HS-5 (cell line): ENCODE measurements around the gene TTLL5.
"Not testable (repeated sequence)": the region's sequence is repeated elsewhere in the genome, so short reads cannot be mapped to it uniquely, and the experiment has no call there.

ENCODE experiments used
- DNase-seq: peaks from one replicate; pipeline ENCODE4 v3.0.0-alpha.2; 2012; ENCODE audit warnings: low read depth

Gene TTLL5

DNA sequence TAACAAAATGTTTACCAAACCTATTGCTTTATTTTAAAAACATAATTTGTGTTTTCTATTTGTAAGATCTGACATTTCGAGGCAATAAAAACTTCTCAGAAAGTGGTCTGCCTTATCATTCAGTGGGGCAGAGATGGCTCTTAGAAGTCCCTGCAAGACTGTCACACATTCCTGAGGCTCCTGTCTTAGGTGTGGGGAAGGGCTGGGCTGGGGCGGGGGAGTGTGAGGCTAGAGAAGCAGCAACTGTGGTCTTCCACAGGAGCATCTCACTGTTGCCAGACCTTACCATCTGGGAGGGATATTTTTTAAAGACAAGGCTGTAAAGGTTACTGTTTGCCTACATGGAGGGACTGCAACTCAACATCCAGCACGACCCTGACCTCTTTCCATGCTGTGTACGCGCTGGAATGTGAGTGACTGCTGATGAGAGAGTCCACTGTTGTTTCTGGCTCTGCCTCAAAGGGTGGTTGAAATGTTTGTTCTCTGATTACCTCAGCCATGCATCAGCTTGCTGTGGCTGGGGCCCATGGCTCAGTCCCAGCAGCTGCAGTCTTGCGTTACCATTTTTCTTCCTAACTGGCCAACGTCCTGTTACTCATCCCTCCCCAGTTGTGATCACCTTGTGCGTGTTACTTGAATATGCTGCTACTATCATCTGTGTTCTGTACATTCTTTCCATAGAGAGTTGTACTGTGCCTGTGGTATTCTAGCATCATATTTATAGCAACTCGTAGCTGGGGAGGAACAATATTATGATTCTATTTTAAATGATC, 12.8 kb upstream of the TTLL5 start:
- DNase-seq: peak; percentile 91

GRCh38 chr14:75649337-75649736, 11.7 kb upstream of the TTLL5 start:
- no peak for DNase-seq

DNA sequence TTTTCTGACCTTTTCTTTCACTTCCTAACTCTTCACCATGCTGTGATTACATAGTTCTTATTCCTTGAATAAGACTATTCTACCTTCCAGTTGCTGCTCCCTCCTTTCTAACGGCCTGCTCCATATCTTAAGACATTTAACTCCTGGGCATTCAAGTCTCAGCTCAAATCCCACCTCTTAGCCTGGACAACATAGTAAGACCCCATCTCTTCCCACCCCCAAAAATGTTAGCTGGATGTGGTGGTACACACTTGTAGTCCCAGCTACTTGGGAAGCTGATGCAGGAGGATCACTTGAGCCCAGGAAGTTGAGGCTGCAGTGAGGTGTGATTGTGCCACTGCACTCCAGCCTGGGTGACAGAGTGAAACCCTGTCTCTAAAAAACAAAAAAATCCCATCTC, 11.3 kb upstream of the TTLL5 start:
- no peak for DNase-seq

DNA sequence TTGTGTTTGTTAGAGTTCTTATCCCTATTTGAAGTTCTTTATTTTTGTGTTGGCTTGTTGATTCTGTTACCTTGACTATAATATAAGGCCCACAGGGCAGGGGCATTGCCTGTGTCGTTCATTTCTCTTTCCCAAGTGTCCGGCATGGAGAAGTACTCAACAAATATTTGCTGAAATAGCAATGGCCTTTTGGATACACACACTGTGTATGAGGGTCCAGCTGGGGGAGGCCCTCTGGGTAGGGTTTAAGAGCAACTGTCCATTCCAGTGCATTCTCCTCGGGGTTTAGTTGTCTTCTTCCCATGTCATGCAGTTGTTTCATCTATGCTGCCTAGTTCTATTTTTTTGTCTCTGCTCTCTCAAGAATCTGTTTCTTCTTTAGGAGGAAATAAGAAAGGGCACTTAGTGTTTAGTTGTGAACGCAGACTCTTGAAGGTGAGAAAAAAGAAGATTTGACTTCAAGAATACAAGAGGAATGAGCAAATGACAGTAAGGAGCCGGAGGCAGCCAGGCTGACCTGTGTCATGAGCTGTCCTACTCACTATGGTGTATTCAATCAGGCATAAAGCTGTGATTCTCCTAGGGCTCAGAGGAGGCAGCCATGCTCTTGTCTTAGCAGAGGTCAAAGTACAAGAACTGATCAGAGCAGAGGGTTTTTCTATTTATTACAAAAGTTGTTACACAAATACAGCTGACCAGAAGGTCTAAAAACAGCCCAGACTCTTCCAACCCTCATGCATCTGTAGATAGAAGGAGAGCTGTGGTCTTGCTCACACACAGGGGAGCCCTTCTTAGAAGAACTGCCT, 10.6 kb upstream of the TTLL5 start:
- DNase-seq: no peak

GRCh38 chr14:75653563-75653962, 7.5 kb upstream of the TTLL5 start:
- DNase-seq: no peak

- DNase-seq: no peak
These were observed 6.8 kb upstream of the TTLL5 start for GRCh38 chr14:75654127-75654732.

GRCh38 chr14:75655235-75655634, 5.8 kb upstream of the TTLL5 start:
- no peak for DNase-seq

DNA sequence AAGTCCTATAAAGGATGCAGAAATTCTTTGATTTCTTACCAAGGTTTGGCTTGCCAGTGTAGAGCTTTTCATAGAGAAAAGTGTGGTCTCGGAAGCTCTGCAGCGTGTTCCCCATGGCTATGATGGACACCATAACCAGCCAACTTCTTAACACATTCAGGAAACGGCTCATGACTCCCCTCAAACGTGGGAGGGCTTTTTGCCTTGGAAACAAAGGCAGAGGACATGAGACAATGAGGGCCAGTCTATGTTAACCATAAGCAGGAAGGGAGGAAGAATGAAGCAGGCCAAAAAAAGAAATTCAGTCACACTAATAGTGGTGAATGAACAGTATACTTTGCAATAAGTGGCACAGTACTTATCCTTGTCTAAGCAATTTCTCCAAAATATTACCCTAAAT, 3.7 kb upstream of the TTLL5 start:
- no peak for DNase-seq

DNA sequence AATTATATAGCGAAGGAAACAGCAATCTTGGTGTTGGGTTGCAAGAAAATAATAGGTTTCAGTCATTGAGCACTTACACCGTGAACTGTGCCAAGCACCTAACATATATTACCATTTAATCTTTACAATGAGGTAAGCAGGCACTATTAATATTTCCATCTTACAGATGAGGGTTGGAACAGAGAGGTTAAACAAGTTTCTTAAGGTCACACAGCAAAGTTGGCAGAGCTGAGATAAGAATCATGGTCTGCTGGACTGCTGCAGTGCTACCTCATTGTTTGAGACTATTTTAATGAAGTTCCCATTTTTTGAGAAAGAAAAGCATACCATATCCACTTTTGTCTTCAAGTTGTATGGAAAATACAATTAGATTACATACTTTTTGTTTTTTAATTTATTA, 2.1 kb upstream of the TTLL5 start:
- no peak for DNase-seq

GRCh38 chr14:75660238-75660629, 812 bp upstream of the TTLL5 start:
- DNase-seq: no peak

DNA sequence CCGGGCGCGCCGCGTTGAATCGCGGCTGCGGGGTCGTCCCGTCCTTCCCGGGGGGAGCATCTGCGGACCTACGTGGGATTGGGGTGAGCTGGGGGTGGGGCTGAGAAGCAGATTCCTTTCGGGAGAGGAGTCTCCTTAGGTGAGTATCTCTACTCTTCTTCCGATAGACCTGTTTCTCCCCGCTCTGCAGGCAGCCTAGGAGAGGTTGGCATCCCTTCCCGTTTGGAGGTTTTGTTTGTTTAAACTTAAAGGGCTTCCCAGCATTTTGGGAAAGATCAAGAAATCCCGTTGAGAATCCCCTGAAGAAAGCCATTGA, 411 bp downstream of the TTLL5 start:
- peak; percentile 24 for DNase-seq

- peak; percentile 25 for DNase-seq
These were observed 1.9 kb downstream of the TTLL5 start for GRCh38 chr14:75662966-75663365.

DNA sequence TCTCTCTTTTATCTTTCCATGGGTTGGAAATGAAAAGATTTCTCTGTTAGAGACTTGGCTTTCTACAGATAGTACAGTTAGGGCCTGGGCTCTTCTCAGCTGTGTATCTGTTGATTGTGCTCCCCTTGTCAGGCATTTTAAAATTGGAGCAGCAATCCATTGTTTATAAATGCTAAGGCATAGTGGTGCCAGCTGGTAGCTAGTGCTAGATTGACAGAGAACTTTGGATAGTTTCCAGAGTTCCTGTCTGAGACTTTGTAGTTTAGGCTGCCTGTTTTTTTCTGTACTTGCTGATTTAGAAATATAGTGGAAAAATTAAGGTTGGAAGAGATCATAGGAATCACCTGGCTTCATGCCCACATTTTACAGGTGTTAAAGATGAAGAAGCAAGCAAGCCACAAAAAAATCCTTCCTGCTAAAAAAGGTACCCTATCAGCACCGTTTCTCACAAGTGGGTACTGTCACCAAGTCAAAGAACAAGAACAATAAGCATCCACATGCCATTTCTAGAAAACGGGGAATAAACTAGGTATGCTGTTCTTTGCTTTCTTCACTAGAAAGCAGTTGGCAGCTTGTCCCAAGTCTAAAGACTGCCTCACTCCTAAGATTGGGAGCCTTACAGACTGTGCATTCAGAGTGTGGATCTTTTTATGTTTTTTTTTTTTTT, 6.2 kb downstream of the TTLL5 start:
- no peak for DNase-seq

DNA sequence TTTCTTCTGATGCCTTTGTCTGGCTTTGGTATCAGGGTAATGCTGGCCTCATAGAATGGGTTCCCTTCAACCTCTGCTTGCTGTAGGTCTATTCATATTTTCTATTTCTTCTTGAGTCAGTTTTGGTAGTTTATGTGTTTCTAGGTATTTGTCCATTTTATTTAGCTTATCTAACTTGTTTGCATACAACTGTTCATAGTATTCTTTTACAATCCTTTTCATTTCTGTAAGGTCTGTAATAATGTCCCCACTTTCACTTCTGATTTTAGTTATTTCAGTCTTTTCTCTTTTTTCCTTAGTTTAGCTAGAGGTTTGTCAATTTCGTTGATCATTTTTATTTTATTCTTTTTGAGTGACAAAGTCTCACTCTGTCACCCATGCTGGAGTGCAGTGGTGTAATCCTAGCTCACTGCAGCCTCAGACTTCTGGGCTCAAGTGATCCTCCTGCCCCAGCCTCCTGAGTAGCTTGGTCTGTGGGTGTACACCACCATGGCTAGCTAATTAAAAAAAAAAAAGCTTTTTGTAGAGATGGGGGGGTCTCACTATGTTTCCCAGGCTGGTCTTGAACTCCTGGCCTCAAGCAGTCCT, 11.7 kb downstream of the TTLL5 start:
- no peak for DNase-seq

DNA sequence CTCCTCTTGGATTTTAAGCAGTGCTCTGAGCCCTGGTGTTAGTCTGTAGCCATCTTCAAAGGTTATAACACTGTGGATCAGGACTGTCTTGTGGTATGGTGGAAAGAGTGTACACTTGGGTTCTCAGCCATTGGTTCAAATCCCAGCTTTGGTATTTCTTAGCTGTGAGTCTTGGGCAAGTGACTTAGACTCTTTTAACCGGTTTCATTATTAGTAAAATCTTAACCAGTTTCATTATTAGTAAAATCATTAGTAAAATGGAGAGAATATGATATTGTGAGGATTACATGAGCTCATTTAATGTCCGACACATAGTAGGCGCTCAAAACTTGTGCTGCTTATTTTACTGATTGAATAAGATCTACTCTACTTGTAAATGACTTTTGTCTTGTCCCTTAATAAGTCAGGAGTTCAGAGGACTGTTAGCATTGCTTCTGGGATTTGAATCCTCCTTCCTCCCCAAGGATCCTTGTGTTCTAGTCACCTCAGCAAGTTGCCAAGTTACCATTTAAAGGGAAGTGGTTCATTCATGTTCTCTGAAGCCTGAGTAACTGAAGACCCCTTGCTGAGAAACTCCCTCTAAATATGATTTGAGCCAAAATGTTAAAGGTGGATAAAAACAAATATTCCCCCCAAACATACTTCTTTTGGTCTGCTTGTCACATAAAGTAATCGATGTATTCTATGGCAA, 12.4 kb downstream of the TTLL5 start:
- no peak for DNase-seq

DNA sequence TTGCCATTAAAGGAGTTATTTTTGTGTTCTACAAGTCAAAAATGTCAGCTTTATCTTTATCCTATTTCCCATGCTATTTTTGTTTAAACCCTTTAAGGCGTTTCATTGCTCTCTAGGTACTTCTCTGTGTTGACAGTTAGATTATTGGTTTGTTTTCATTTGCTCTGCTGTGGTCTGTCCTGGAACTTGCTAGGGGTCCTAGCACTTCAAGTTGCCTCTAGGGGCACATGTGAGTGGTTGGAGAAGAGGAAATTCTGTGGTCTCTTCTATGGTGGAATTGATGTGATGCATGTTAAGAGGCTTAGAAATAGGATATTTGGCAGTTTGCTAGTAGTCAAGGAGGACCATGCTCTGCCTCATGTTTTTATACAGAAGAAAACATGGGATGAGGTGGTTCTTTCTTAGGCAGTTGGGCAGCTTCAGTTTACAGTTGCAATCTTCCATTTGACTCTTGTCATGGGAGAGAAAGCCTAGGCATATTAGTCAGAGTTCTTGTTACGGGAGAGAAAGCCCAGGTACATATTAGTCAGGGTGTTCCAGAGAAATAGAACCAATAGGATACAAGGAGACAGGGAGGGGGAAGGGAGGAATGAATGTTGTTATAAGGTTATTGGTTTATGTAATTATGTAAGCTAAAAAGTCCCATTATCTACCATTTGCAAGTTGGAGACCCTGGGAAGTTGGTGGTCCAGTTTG, 14.4 kb downstream of the TTLL5 start:
- DNase-seq: no peak

- DNase-seq: no peak
These were observed 24.9 kb downstream of the TTLL5 start for GRCh38 chr14:75685910-75686309.

GRCh38 chr14:75689012-75689411, 28.0 kb downstream of the TTLL5 start:
- DNase-seq: no peak

GRCh38 chr14:75690010-75690409, 29.0 kb downstream of the TTLL5 start:
- no peak for DNase-seq

GRCh38 chr14:75695025-75695424, 34.0 kb downstream of the TTLL5 start:
- DNase-seq: not testable (repeated sequence)

DNA sequence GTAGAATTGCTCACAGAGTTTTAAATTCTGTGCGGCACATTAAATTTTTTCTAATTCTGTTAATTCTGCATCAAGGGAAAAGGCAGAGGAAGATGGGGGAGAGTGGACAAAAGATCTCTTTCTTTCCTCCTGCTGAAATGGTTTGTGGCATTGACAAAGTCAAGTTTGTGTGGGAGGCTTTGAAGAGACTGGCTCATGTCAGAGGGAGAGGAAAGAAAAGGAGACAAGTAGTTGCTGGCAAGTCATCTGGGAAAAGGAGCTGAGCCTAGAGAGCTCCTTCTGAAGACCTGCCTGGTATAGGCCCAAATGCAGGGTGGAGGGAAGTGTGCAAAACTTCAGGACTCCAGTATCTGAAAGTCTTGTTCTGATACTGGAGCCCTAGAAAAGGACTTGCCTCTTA, 36.3 kb downstream of the TTLL5 start:
- DNase-seq: no peak
